Tibial nerve (tissue), 4 donors: ENCODE data around the gene CFAP251. TPM values are rescaled to one million over a fixed set of nuclear protein-coding genes. Genes with fewer than 3 reads are reported as not detected.

Experiments used
- DNase-seq, 2 donors: peaks; one replicate each; pipeline ENCODE4 v3.0.0-alpha.2; 2019; ENCODE audit warnings: low spot score in 2 of 2
- H3K27ac ChIP-seq, 4 donors: fragments of 200-600 bp; sonication (generic) in 3 of 4; one replicate each; pipeline ENCODE4 v1.5.1; 2017 to 2019; ENCODE audit warnings: mild to moderate bottlenecking in 1 of 4
- H3K27me3 ChIP-seq, 2 donors: fragments of 200-600 bp; sonication (generic) in 1 of 2; one replicate each; pipeline versions ENCODE4 v1.5.1 to v1.6.0; 2017 to 2019
- H3K36me3 ChIP-seq, 3 donors: fragments of 200-600 bp; sonication (generic); one replicate each; pipeline ENCODE4 v1.5.1; 2018 to 2019
- H3K4me1 ChIP-seq, 4 donors: fragments of 200-600 bp; sonication (generic) in 3 of 4; one replicate each; pipeline ENCODE4 v1.5.1; 2017 to 2019
- H3K4me3 ChIP-seq, 4 donors: fragments of 200-600 bp; sonication (generic) in 3 of 4; one replicate each; pipeline ENCODE4 v1.5.1; 2017 to 2019; ENCODE audit warnings: mild to moderate bottlenecking in 1 of 4, moderate library complexity in 1 of 4
- H3K9me3 ChIP-seq, 4 donors: fragments of 200-600 bp; sonication (generic) in 3 of 4; one replicate each; pipeline ENCODE4 v1.5.1; 2017 to 2019
- CTCF ChIP-seq, 5 experiments: fragments of 200-600 bp in 3 of 5; fragments of 450-650 bp in 2 of 5; sonication (generic) in 3 of 5; IDR thresholded peaks; one replicate each; pipeline ENCODE4 v1.5.1; 2016 to 2019; ENCODE audit warnings: antibody characterized with exemption in 5 of 5, mild to moderate bottlenecking in 3 of 5, moderate library complexity in 2 of 5
- EP300 ChIP-seq, 2 donors: sonication (generic); formaldehyde crosslinking; IDR thresholded peaks; one replicate each; pipeline ENCODE4 v1.6.1; 2017; ENCODE audit warnings: antibody characterized with exemption in 2 of 2, mild to moderate bottlenecking in 1 of 2
- POLR2A ChIP-seq, 2 donors: fragments of 450-650 bp; IDR thresholded peaks; one replicate each; pipeline ENCODE4 v1.6.1; 2017; ENCODE audit warnings: antibody characterized with exemption in 2 of 2, mild to moderate bottlenecking in 2 of 2, moderate library complexity in 2 of 2
- WGBS, 2 donors: methylation state at CpG; one replicate each; pipeline ENCODE4 v1.1.5; 2018; 5-methylcytosine and 5-hydroxymethylcytosine counted together
- total RNA-seq, 4 donors: library from RNA; depleted of rRNA; stranded (reverse); fragments of >200 nt; gene quantifications; one replicate each; pipeline ENCODE4 v1.1.0, GENCODE V29; 2016

Gene CFAP251
- total RNA-seq, 4 donors from 2014 or later: 3.0 to 5.4 (median 3.9) TPM

GRCh38 chr12:121943926-121944325 lies 25.5 kb downstream of the CFAP251 start:
- TF ChIP-seq POLR2A (IDR thresholded peaks at IDR 0.05): no peak
- TF ChIP-seq CTCF (IDR thresholded peaks at IDR 0.05): no peak
- TF ChIP-seq EP300 (IDR thresholded peaks at IDR 0.05): no peak
- Histone ChIP-seq H3K4me1 (no peaks in the 10 kb centered on the region), H3K9me3 (no peaks in the 10 kb centered on the region), H3K4me3 (no peak overlapping the region), H3K36me3 (peaks cover 0 to 23% (median 0%) of the 10 kb centered on the region in 3 donors), H3K27me3 (no peaks in the 10 kb centered on the region), H3K27ac (no peak overlapping the region)
- no peak for DNase-seq

GRCh38 chr12:121946313-121947025 lies 28.1 kb downstream of the CFAP251 start:
- Histone ChIP-seq H3K36me3 (peaks cover 0 to 23% (median 0%) of the 10 kb centered on the region in 3 donors), H3K4me3 (no peak overlapping the region), H3K9me3 (no peaks in the 10 kb centered on the region), H3K4me1 (no peaks in the 10 kb centered on the region), H3K27ac (no peak overlapping the region), H3K27me3 (no peaks in the 10 kb centered on the region)
- DNase-seq: no peak
- WGBS, 2 donors: 93 to 100% methylated on average over 2 of the region's 2 CpGs
- no peak for TF ChIP-seq EP300 (IDR thresholded peaks at IDR 0.05)
- no peak for TF ChIP-seq CTCF (IDR thresholded peaks at IDR 0.05)
- no peak for TF ChIP-seq POLR2A (IDR thresholded peaks at IDR 0.05)

GRCh38 chr12:121947981-121948380 lies 29.6 kb downstream of the CFAP251 start:
- no peak for TF ChIP-seq POLR2A (IDR thresholded peaks at IDR 0.05)
- TF ChIP-seq CTCF (IDR thresholded peaks at IDR 0.05): no peak
- TF ChIP-seq EP300 (IDR thresholded peaks at IDR 0.05): no peak

GRCh38 chr12:121949648-121950397 lies 31.4 kb downstream of the CFAP251 start:
- no peak for DNase-seq
- H3K4me3 ChIP-seq: no peak overlapping the region
- H3K9me3 ChIP-seq: no peaks in the 10 kb centered on the region
- H3K36me3 ChIP-seq: peaks cover 0 to 5% (median 0%) of the 10 kb centered on the region in 3 donors
- TF ChIP-seq EP300 (IDR thresholded peaks at IDR 0.05) (no peak), CTCF (IDR thresholded peaks at IDR 0.05) (no peak), POLR2A (IDR thresholded peaks at IDR 0.05) (no peak)
- 58 to 60% methylated on average over 4 of the region's 4 CpGs for WGBS, 2 donors
- H3K4me1 ChIP-seq: no peaks in the 10 kb centered on the region
- no peak overlapping the region for H3K27ac ChIP-seq
- H3K27me3 ChIP-seq: no peaks in the 10 kb centered on the region

More at GRCh38 chr12:121947981-121948380, 29.6 kb downstream of the CFAP251 start:
- Histone ChIP-seq H3K36me3 (peaks cover 0 to 16% (median 0%) of the 10 kb centered on the region in 3 donors), H3K4me1 (no peaks in the 10 kb centered on the region), H3K27ac (no peak overlapping the region), H3K27me3 (no peaks in the 10 kb centered on the region), H3K9me3 (no peaks in the 10 kb centered on the region), H3K4me3 (no peak overlapping the region)
- 60 to 62% methylated on average over 2 of the region's 2 CpGs for WGBS, 2 donors
- no peak for DNase-seq

GRCh38 chr12:121953117-121953692 lies 34.8 kb downstream of the CFAP251 start:
- Histone ChIP-seq H3K9me3 (no peaks in the 10 kb centered on the region), H3K27me3 (no peaks in the 10 kb centered on the region), H3K4me3 (no peak overlapping the region), H3K27ac (no peak overlapping the region), H3K4me1 (no peaks in the 10 kb centered on the region), H3K36me3 (no peaks in the 10 kb centered on the region)
- no peak for DNase-seq
- TF ChIP-seq CTCF (IDR thresholded peaks at IDR 0.05) (no peak), POLR2A (IDR thresholded peaks at IDR 0.05) (no peak), EP300 (IDR thresholded peaks at IDR 0.05) (no peak)
- WGBS, 2 donors: 90 to 93% methylated on average over 4 of the region's 4 CpGs
